H9 (cell line): ENCODE data around the gene LITAF. TPM values are rescaled to one million over a fixed set of nuclear protein-coding genes. Genes with fewer than 3 reads are reported as not detected.

Experiments
- DNase-seq: peaks from one replicate; pipeline ENCODE4 v3.0.0-alpha.2; 2017
- H2AFZ ChIP-seq: one replicate; pipeline ENCODE4 v1.6.1; 2013; ENCODE audit warnings: mild to moderate bottlenecking, low read length, control low read depth, moderate library complexity
- H2AK5ac ChIP-seq: 2 replicates; pipeline ENCODE4 v1.6.1; 2013; ENCODE audit warnings: low read length, control low read depth, mixed read lengths; ENCODE audit not compliant: insufficient read length
- H2BK120ac ChIP-seq: one replicate; pipeline ENCODE4 v1.6.1; 2013; ENCODE audit warnings: low read depth, mild to moderate bottlenecking, low read length, control low read depth, inconsistent platforms; ENCODE audit not compliant: poor library complexity, severe bottlenecking
- H2BK12ac ChIP-seq: 2 replicates; pipeline ENCODE4 v1.6.1; 2013; ENCODE audit warnings: low read length, control low read depth, mixed read lengths, low read depth; ENCODE audit not compliant: insufficient read length
- H2BK15ac ChIP-seq: 2 replicates; pipeline ENCODE4 v1.6.1; 2013; ENCODE audit warnings: low read depth, low read length, control low read depth
- H2BK20ac ChIP-seq: one replicate; pipeline ENCODE4 v1.6.1; 2013; ENCODE audit warnings: low read depth, mild to moderate bottlenecking, low read length, control low read depth, inconsistent platforms; ENCODE audit not compliant: poor library complexity, severe bottlenecking
- H2BK5ac ChIP-seq: 2 replicates; pipeline ENCODE4 v1.6.1; 2013; ENCODE audit warnings: low read length, control low read depth, mixed read lengths; ENCODE audit not compliant: insufficient read length
- H3K14ac ChIP-seq: 2 replicates; pipeline ENCODE4 v1.6.1; 2013; ENCODE audit warnings: low read length, control low read depth; ENCODE audit not compliant: insufficient read depth
- H3K18ac ChIP-seq: 2 replicates; pipeline ENCODE4 v1.6.1; 2013; ENCODE audit warnings: low read depth, mild to moderate bottlenecking, mixed read lengths, low read length, control low read depth; ENCODE audit not compliant: insufficient read length
- H3K23ac ChIP-seq: 2 replicates; pipeline ENCODE4 v1.6.1; 2013; ENCODE audit warnings: low read length, control low read depth, mixed read lengths, low read depth; ENCODE audit not compliant: insufficient read length
- H3K23me2 ChIP-seq: 2 replicates; pipeline ENCODE4 v1.6.1; 2013; ENCODE audit warnings: low read depth, mild to moderate bottlenecking, mixed read lengths, low read length, control low read depth; ENCODE audit not compliant: insufficient read length, poor library complexity, severe bottlenecking
- H3K27ac ChIP-seq: 2 replicates; pipeline ENCODE4 v1.5.1; 2013; ENCODE audit warnings: low read length, control low read depth, mixed read lengths, low read depth; ENCODE audit not compliant: insufficient read length
- H3K27me3 ChIP-seq: 2 replicates; pipeline ENCODE4 v1.6.1; 2013; ENCODE audit warnings: low read length, control low read depth, inconsistent platforms; ENCODE audit not compliant: insufficient read depth
- H3K4ac ChIP-seq: 2 replicates; pipeline ENCODE4 v1.6.1; 2013; ENCODE audit warnings: low read depth, mild to moderate bottlenecking, control low read depth, inconsistent platforms, low read length, moderate library complexity
- H3K4me1 ChIP-seq: 2 replicates; pipeline ENCODE4 v1.6.1; 2013; ENCODE audit warnings: low read length, control low read depth, inconsistent platforms; ENCODE audit not compliant: insufficient read depth
- H3K4me2 ChIP-seq: 2 replicates; pipeline ENCODE4 v1.6.1; 2013; ENCODE audit warnings: low read length, control low read depth, mixed read lengths; ENCODE audit not compliant: insufficient read length, insufficient read depth
- H3K56ac ChIP-seq: 2 replicates; pipeline ENCODE4 v1.6.1; 2013; ENCODE audit warnings: low read depth, mild to moderate bottlenecking, mixed read lengths, low read length, control low read depth; ENCODE audit not compliant: insufficient read length
- H3K79me1 ChIP-seq: 2 replicates; pipeline ENCODE4 v1.6.1; 2013; ENCODE audit warnings: low read depth, mild to moderate bottlenecking, moderate library complexity, low read length, control low read depth, inconsistent platforms; ENCODE audit not compliant: insufficient read depth, poor library complexity, severe bottlenecking
- H3K79me2 ChIP-seq: 2 replicates; pipeline ENCODE4 v1.6.1; 2013; ENCODE audit warnings: low read length, control low read depth, inconsistent platforms; ENCODE audit not compliant: insufficient read depth
- H3K9ac ChIP-seq: 2 replicates; pipeline ENCODE4 v1.6.1; 2013; ENCODE audit warnings: low read length, control low read depth, mixed read lengths; ENCODE audit not compliant: insufficient read length; ENCODE audit errors: extremely low read depth
- H3K9me3 ChIP-seq: one replicate; pipeline ENCODE4 v1.6.1; 2013; ENCODE audit warnings: low read depth, low read length, inconsistent platforms; ENCODE audit not compliant: control insufficient read depth
- H3T11ph ChIP-seq: one replicate; pipeline ENCODE4 v1.6.1; 2013; ENCODE audit warnings: mild to moderate bottlenecking, low read length, control low read depth, inconsistent platforms
- H4K20me1 ChIP-seq: one replicate; pipeline ENCODE4 v1.6.1; 2013; ENCODE audit not compliant: control insufficient read depth, insufficient read length, insufficient read depth
- H4K5ac ChIP-seq: 2 replicates; pipeline ENCODE4 v1.6.1; 2013; ENCODE audit warnings: low read depth, mild to moderate bottlenecking, mixed read lengths, low read length, control low read depth; ENCODE audit not compliant: insufficient read length
- H4K8ac ChIP-seq: replicated peaks from 2 replicates; pipeline ENCODE4 v1.6.1; 2013; ENCODE audit warnings: low read length, control low read depth, mixed read lengths, low read depth; ENCODE audit not compliant: insufficient read length
- H4K91ac ChIP-seq: 2 replicates; pipeline ENCODE4 v1.6.1; 2013; ENCODE audit warnings: low read depth, mild to moderate bottlenecking, moderate library complexity, mixed read lengths, low read length, control low read depth; ENCODE audit not compliant: insufficient read length
- H3K27ac Mint-ChIP-seq, 3 experiments: 2 replicates in 2 of 3; 3 replicates in 1 of 3; pipeline ENCODE4 v1.8.0; 2020 to 2021; ENCODE audit warnings: mixed read lengths in 3 of 3, mild to moderate bottlenecking in 1 of 3, moderate library complexity in 1 of 3
- H3K27me3 Mint-ChIP-seq: 2 replicates; pipeline ENCODE4 v1.8.0; 2021; ENCODE audit warnings: low read depth, mild to moderate bottlenecking, moderate library complexity, mixed read lengths
- H3K36me3 Mint-ChIP-seq, 3 experiments: 2 replicates in 2 of 3; 3 replicates in 1 of 3; pipeline ENCODE4 v1.8.0; 2020 to 2021; ENCODE audit warnings: low read depth in 3 of 3, mixed read lengths in 3 of 3; ENCODE audit not compliant: insufficient read depth in 1 of 3
- H3K4me1 Mint-ChIP-seq, 2 experiments: 2 replicates each; pipeline ENCODE4 v1.8.0; 2020; ENCODE audit warnings: mixed read lengths in 2 of 2
- H3K4me3 Mint-ChIP-seq, 2 experiments: 2 replicates in 1 of 2; 3 replicates in 1 of 2; pipeline ENCODE4 v1.8.0; 2020 to 2021; ENCODE audit warnings: mild to moderate bottlenecking in 2 of 2, mixed read lengths in 2 of 2, moderate library complexity in 1 of 2
- H3K9me3 Mint-ChIP-seq, 2 experiments: 2 replicates in 1 of 2; 3 replicates in 1 of 2; pipeline ENCODE4 v1.8.0; 2020; ENCODE audit warnings: mild to moderate bottlenecking in 2 of 2, mixed read lengths in 2 of 2, moderate library complexity in 1 of 2
- CTCF ChIP-seq: fragments of 200-600 bp; sonication (generic); conservative IDR thresholded peaks from 3 replicates; pipeline ENCODE4 v1.8.0; 2021; ENCODE audit warnings: antibody characterized with exemption, mild to moderate bottlenecking
- WGBS: extraction: QIAGEN DNeasy Blood & Tissue Kit; methylation state at CpG from one replicate; pipeline ENCODE4 v1.1.7; 2013; ENCODE audit warnings: missing lambda C conversion rate, low lambda C conversion rate, mixed read lengths; ENCODE audit not compliant: insufficient read length; ENCODE audit errors: extremely low coverage; 5-methylcytosine and 5-hydroxymethylcytosine counted together
- total RNA-seq: library from RNA; stranded (reverse); gene quantifications from 2 replicates; pipeline ENCODE4 v1.2.1, GENCODE V29; 2021

LITAF gene
- total RNA-seq, 1 experiment from 2014 or later: 249 TPM

DNA sequence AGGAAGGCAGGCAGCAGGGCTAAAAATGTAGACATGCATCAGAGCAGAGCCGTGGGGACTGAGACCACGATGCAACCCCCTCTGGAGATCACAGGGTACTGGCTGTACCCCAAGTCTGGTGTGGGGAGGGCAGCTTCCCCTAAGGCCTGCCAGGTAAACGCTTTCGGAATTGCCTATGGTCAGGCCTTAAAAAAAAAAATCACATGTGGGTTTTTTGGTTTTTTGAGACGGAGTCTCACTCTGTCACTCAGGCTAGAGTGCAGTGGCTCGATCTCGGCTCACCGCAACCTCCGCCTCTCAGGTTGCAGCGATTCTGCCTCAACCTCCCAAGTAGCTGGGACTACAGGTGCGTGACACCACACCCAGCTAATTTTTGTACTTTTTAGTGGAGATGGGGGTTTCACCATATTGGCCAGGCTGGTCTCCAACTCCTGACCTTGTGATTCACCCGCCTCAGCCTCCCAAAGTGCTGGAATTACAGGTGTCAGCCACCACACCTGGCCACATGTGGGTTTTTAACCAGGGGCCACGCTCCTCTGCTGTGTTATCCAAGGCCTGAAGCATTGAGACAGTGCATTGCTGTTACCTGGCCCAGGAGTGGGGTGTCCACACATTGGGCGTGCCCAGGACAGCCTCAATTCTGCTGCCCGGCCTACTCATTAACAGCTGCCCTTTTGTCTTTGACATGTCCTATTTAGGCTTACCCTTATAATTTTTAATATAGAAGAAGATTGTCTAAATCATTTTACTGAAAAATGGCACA lies 50.4 kb downstream of the LITAF start:
- WGBS: no CpG with 5 or more reads among the region's 15 CpGs
- no peaks in the 10 kb centered on the region for H3K4me1 ChIP-seq
- no peak overlapping the region for H2BK20ac ChIP-seq
- H3K56ac ChIP-seq: no peak overlapping the region
- no peak overlapping the region for H2AFZ ChIP-seq
- no peak overlapping the region for H2BK5ac ChIP-seq
- no peak overlapping the region for H2BK120ac ChIP-seq
- no peak overlapping the region for H3T11ph ChIP-seq
- H2AK5ac ChIP-seq: no peak overlapping the region
- H3K14ac ChIP-seq: no peak overlapping the region
- H2BK15ac ChIP-seq: no peak overlapping the region
- DNase-seq: no peak
- Mint-ChIP-seq H3K27me3 (peaks cover 2% of the 10 kb centered on the region; the same call in 1 of the 2 replicates), H3K27ac (no peak overlapping the region), H3K36me3 (0 out of 7 replicates have a peak, but pooled peaks cover 0 to 6% (median 0%) of the 10 kb centered on the region in 3 experiments), H3K9me3 (peaks cover 0 to 4% of the 10 kb centered on the region in 2 experiments; a peak in 1 of 5 replicates), H3K4me1 (peaks cover 8 to 13% of the 10 kb centered on the region in 2 experiments), H3K4me3 (no peak overlapping the region)
- H4K91ac ChIP-seq: no peak overlapping the region
- H3K4ac ChIP-seq: no peak overlapping the region
- H4K5ac ChIP-seq: no peak overlapping the region
- H3K27me3 ChIP-seq: no peaks in the 10 kb centered on the region
- H3K18ac ChIP-seq: no peak overlapping the region
- H3K23ac ChIP-seq: no peak overlapping the region
- no peak overlapping the region for H3K27ac ChIP-seq
- H3K9ac ChIP-seq: no peak overlapping the region
- H3K4me2 ChIP-seq: no peak overlapping the region
- H3K9me3 ChIP-seq: no peaks in the 10 kb centered on the region
- H3K23me2 ChIP-seq: no peaks in the 10 kb centered on the region
- no peak for TF ChIP-seq CTCF
- no peak overlapping the region for H2BK12ac ChIP-seq
- H3K79me2 ChIP-seq: no peaks in the 10 kb centered on the region
- no peaks in the 10 kb centered on the region for H4K20me1 ChIP-seq
- no peak overlapping the region for H4K8ac ChIP-seq
- H3K79me1 ChIP-seq: no peaks in the 10 kb centered on the region
